ENCODE results near the gene LRRC8D. TPM values are rescaled to one million over a fixed set of nuclear protein-coding genes. Genes with fewer than 3 reads are reported as not detected.

The LRRC8D gene
- total RNA-seq, 2 donors from 2014 or later: 35.8 to 42.7 TPM

GRCh38 chr1:89831462-89832120 is 10.8 kb downstream of the LRRC8D start:
- Histone ChIP-seq H3K27me3 (no peaks in the 10 kb centered on the region), H3K36me3 (no peaks in the 10 kb centered on the region), H3K4me3 (no peak overlapping the region), H3K27ac (no peak overlapping the region), H3K4me1 (no peaks in the 10 kb centered on the region), H3K9ac (ENCODE audit: low read depth in 2 of 2, low read length in 2 of 2) (no peak overlapping the region), H3K9me3 (no peaks in the 10 kb centered on the region)
- no peak for TF ChIP-seq CTCF (IDR thresholded peaks at IDR 0.05)
- intact Hi-C loops (cut with DNase I): no loop called here
- DNase-seq: no peak

- Histone ChIP-seq H3K27ac (no peak overlapping the region), H3K9ac (ENCODE audit: low read depth in 2 of 2, low read length in 2 of 2) (no peak overlapping the region), H3K27me3 (no peaks in the 10 kb centered on the region), H3K4me3 (no peak overlapping the region), H3K4me1 (no peaks in the 10 kb centered on the region), H3K9me3 (no peaks in the 10 kb centered on the region), H3K36me3 (no peaks in the 10 kb centered on the region)
- intact Hi-C loops (cut with DNase I): no loop called here
- no peak for TF ChIP-seq CTCF (IDR thresholded peaks at IDR 0.05)
- no peak for DNase-seq
Observed at GRCh38 chr1:89832496-89833127, 11.8 kb downstream of the LRRC8D start.

DNA sequence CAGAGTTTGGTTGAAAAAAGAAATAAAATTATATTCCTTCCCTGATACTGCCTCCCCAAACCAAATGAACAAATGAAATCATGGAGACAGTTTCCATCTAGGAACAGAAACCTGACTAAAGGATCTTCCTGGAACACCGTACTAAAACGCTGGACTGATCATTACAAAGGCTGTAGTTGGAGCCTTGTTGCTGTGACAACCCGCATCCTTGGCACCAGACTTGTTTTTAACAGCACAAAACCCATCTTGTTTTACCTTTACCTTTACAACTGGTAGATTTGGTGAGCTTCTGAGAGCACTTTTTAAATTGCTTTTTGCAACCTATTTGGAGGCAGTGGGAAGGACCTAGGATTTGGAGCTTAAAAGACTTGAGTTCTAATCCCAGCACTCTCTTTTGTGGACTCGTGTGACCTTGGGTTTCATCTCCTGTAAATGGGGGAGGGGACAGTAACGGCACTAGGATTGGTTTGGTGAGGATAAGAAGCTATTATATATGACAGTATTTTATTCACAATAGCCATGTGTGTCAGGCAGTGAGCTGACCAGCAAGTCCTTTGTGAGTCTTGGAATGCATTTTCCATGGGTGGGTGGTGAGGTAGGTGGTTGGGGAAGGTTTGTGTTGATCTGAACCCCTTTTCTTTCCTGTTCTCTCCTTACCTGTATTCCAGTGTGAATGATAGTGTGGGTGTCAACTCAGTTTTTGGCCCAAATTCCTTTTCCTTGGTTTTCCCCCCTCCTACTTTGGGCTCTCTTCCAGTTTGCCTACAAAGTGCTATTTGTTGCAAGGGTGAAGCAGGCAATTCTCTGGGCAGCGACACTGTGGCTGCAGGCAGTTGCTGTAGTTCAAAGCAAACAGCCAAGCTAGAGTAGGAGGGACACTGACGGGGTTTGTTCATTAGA is 12.6 kb downstream of the LRRC8D start:
- no peaks in the 10 kb centered on the region for H3K36me3 ChIP-seq
- no peaks in the 10 kb centered on the region for H3K9me3 ChIP-seq
- no peaks in the 10 kb centered on the region for H3K27me3 ChIP-seq
- no peak overlapping the region for H3K4me3 ChIP-seq
- intact Hi-C loops (cut with DNase I): no loop called here
- no peak overlapping the region for H3K27ac ChIP-seq
- no peaks in the 10 kb centered on the region for H3K4me1 ChIP-seq
- no peak for DNase-seq
- no peak for TF ChIP-seq CTCF (IDR thresholded peaks at IDR 0.05)
- no peak overlapping the region for H3K9ac ChIP-seq (ENCODE audit: low read depth in 2 of 2, low read length in 2 of 2)

DNA sequence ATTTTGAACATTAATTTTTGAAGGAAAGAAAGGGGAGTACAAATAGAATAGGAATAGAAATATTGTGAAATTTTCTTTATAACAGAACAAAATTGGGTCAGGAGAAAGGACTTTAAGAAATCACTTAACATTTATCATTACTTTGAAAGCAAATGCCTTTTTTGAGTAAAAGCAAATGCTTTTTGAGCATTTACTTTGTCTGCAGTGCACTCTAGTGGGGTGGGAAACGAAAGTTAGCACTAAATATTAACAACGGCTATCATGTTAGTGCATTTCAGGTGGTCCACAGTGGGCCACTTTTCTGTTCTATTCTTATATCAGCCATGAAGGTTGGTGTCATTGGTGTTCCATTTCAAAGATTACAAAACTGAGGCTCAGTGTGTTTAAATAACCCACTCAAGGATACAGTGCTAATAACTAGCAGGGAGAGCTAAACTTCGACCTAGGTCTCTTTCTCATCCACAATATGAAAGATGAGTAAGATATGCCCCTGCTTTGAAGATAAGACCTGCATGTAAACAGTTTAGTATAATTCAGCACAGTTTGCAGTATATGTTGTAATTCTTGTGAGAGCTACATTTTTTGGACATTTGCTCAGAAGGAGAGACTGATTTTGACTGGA is 13.4 kb downstream of the LRRC8D start:
- DNase-seq: no peak
- Histone ChIP-seq H3K27ac (no peak overlapping the region), H3K9ac (ENCODE audit: low read depth in 2 of 2, low read length in 2 of 2) (no peak overlapping the region), H3K27me3 (no peaks in the 10 kb centered on the region), H3K36me3 (no peaks in the 10 kb centered on the region), H3K4me3 (no peak overlapping the region), H3K4me1 (no peaks in the 10 kb centered on the region), H3K9me3 (no peaks in the 10 kb centered on the region)
- intact Hi-C loops (cut with DNase I): no loop called here
- no peak for TF ChIP-seq CTCF (IDR thresholded peaks at IDR 0.05)
